ENCODE results near the gene RGS3.

- TF ChIP-seq CTCF (IDR thresholded peaks at IDR 0.05) (no peak), POLR2AphosphoS5 (IDR thresholded peaks at IDR 0.05) (no peak), POLR2A (IDR thresholded peaks at IDR 0.05) (no peak), EP300 (IDR thresholded peaks at IDR 0.05) (no peak)
Observed at GRCh38 chr9:113616621-113617496, 153.3 kb downstream of the RGS3 start.
